Spleen (tissue), 7 donors: ENCODE data around the gene MANEAL.

Experiments used
- POLR2A ChIP-seq, 3 donors: fragments of 450-650 bp; IDR thresholded peaks; one replicate each; pipeline ENCODE4 v1.5.1; 2017; ENCODE audit warnings: antibody characterized with exemption in 3 of 3, mild to moderate bottlenecking in 1 of 3
- TF ChIP-seq, protein P1 (sequence below), 11 experiments: fragments of 200-600 bp in 7 of 11; fragments of 450-650 bp in 4 of 11; sonication (generic) in 4 of 11; IDR thresholded peaks in 8 of 11; conservative IDR thresholded peaks in 3 of 11; 1 replicate in 7 of 11; 2 replicates in 4 of 11; pipeline versions ENCODE4 v1.4.0 to v1.8.0; 2016 to 2021; ENCODE audit warnings: antibody characterized with exemption in 11 of 11, inconsistent platforms in 4 of 11, mild to moderate bottlenecking in 1 of 11
- donor health status: DM: no; HTN: no; CAD: no; lungs with moderate emphysema.
- donor health status: DM: no; HTN: no; CAD: no.
- donor health status: DM: no; HTN: no; CAD: no.

DNA sequence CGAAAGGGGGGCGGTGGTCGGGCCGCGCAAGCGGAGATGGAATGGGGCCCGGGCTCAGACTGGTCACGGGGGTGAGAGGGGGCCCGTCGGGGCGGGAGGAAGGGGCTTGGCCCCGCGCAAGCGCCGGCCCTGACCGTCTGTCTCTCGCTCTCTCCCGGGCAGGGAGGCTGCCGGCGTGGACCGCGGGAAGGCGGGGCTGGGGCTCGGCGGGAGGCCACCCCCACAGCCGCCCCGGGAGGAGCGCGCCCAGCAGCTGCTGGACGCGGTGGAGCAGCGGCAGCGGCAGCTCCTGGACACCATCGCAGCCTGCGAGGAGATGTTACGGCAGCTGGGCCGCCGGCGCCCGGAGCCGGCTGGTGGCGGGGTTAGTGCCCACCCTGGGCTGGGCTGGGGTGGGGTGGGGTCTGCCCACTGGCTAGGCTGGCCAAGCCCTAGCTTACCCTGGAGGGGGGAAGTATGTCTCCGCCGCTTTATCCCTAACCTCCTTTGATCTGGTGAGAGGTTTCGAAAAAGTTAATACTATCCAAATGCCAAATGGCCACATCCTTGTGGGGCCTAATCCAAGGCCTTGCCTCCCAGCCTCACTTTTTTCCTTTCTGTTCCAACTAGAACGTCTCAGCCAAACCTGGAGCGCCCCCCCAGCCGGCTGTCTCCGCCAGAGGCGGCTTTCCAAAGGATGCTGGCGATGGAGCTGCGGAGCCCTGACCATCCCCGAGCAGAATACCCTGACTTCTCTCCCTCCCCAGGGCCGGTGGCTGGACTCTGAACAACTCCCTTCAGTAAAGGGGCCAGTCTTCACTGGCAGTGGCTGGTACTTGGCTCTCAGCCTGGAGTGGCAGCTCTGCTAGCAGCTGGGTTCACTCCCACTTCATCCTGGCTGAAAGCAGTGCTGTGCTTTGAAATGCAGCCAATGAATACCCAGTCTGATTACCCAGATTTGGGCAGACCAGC, 15.0 kb downstream of the MANEAL start:
- TF ChIP-seq POLR2A (IDR thresholded peaks at IDR 0.05): no peak
- TF ChIP-seq, protein P1, sequence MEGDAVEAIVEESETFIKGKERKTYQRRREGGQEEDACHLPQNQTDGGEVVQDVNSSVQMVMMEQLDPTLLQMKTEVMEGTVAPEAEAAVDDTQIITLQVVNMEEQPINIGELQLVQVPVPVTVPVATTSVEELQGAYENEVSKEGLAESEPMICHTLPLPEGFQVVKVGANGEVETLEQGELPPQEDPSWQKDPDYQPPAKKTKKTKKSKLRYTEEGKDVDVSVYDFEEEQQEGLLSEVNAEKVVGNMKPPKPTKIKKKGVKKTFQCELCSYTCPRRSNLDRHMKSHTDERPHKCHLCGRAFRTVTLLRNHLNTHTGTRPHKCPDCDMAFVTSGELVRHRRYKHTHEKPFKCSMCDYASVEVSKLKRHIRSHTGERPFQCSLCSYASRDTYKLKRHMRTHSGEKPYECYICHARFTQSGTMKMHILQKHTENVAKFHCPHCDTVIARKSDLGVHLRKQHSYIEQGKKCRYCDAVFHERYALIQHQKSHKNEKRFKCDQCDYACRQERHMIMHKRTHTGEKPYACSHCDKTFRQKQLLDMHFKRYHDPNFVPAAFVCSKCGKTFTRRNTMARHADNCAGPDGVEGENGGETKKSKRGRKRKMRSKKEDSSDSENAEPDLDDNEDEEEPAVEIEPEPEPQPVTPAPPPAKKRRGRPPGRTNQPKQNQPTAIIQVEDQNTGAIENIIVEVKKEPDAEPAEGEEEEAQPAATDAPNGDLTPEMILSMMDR (IDR thresholded peaks at IDR 0.05 in 8 of 11, conservative IDR thresholded peaks at IDR 0.05 in 3 of 11): no peak
